OCI-LY1 (cell line): ENCODE measurements around the gene SSTR5.

Experiments
- H2AFZ ChIP-seq: fragments of 200-600 bp; sonication (generic), shearing (Covaris generic); 2 replicates; pipeline ENCODE4 v1.6.0; 2014; ENCODE audit warnings: antibody characterized with exemption, mild to moderate bottlenecking, low read length
- H3F3A ChIP-seq: fragments of 200-600 bp; sonication (generic), shearing (Covaris generic); 2 replicates; pipeline ENCODE4 v1.6.0; 2014; ENCODE audit warnings: mild to moderate bottlenecking, antibody characterized with exemption, low read length, moderate library complexity; ENCODE audit not compliant: insufficient read depth
- H3K27ac ChIP-seq: fragments of 200-600 bp; sonication (generic); 2 replicates; pipeline ENCODE4 v1.5.1; 2014; ENCODE audit warnings: low read length, mixed run types, mild to moderate bottlenecking, low read depth; ENCODE audit not compliant: poor library complexity, severe bottlenecking
- H3K27me3 ChIP-seq: fragments of 200-600 bp; sonication (generic); 2 replicates; pipeline ENCODE4 v1.6.0; 2014; ENCODE audit warnings: antibody characterized with exemption, mild to moderate bottlenecking, low read length, moderate library complexity; ENCODE audit not compliant: insufficient read depth
- H3K36me3 ChIP-seq: fragments of 200-600 bp; sonication (generic); 2 replicates; pipeline ENCODE4 v1.6.1; 2014; ENCODE audit warnings: mild to moderate bottlenecking, antibody characterized with exemption, low read length, moderate library complexity, mixed read lengths; ENCODE audit not compliant: insufficient read depth
- H3K4me1 ChIP-seq: fragments of 200-600 bp; sonication (generic); 2 replicates; pipeline ENCODE4 v1.5.1; 2014; ENCODE audit warnings: mild to moderate bottlenecking, low read length, moderate library complexity; ENCODE audit not compliant: insufficient read depth, severe bottlenecking
- H3K4me2 ChIP-seq: fragments of 200-600 bp; sonication (generic), shearing (Covaris generic); 2 replicates; pipeline ENCODE4 v1.6.1; 2014; ENCODE audit warnings: low read length
- H3K4me3 ChIP-seq: fragments of 200-600 bp; sonication (generic); 2 replicates; pipeline ENCODE4 v1.5.1; 2014; ENCODE audit warnings: low read length, low read depth, mild to moderate bottlenecking, mixed read lengths; ENCODE audit not compliant: poor library complexity, severe bottlenecking
- H3K79me2 ChIP-seq: fragments of 200-600 bp; shearing (Covaris generic); 2 replicates; pipeline ENCODE4 v1.6.1; 2016; ENCODE audit warnings: mixed run types, low read length, mixed read lengths; ENCODE audit not compliant: insufficient read depth
- H3K9ac ChIP-seq: fragments of 200-600 bp; sonication (generic), shearing (Covaris generic); 2 replicates; pipeline ENCODE4 v1.6.1; 2014; ENCODE audit warnings: mild to moderate bottlenecking, low read length, mixed read lengths
- H3K9me2 ChIP-seq: fragments of 200-600 bp; sonication (generic), shearing (Covaris generic); 2 replicates; pipeline ENCODE4 v1.6.1; 2014; ENCODE audit warnings: low read depth, mild to moderate bottlenecking, low read length, mixed read lengths
- H3K9me3 ChIP-seq: fragments of 200-600 bp; shearing (Covaris generic); 2 replicates; pipeline ENCODE4 v1.6.1; 2014; ENCODE audit warnings: low read length, mixed read lengths
- H4K20me1 ChIP-seq: fragments of 200-600 bp; sonication (generic), shearing (Covaris generic); 2 replicates; pipeline ENCODE4 v1.6.0; 2016; ENCODE audit warnings: mild to moderate bottlenecking, low read length; ENCODE audit not compliant: insufficient read depth
- EZH2 ChIP-seq: fragments of 200-600 bp; sonication (generic), shearing (Covaris generic); IDR thresholded peaks from 2 replicates; pipeline ENCODE4 v1.8.0; 2017; ENCODE audit warnings: borderline replicate concordance, mixed run types, mild to moderate bottlenecking, antibody characterized with exemption, low read length, moderate library complexity, mixed read lengths
- TF ChIP-seq, protein P1 (sequence below): fragments of 200-600 bp; sonication (generic), shearing (Covaris generic); IDR thresholded peaks from 2 replicates; pipeline ENCODE4 v1.5.1; 2017; ENCODE audit warnings: mild to moderate bottlenecking, antibody characterized with exemption, low read length, moderate library complexity, mixed read lengths

SSTR5 gene

DNA sequence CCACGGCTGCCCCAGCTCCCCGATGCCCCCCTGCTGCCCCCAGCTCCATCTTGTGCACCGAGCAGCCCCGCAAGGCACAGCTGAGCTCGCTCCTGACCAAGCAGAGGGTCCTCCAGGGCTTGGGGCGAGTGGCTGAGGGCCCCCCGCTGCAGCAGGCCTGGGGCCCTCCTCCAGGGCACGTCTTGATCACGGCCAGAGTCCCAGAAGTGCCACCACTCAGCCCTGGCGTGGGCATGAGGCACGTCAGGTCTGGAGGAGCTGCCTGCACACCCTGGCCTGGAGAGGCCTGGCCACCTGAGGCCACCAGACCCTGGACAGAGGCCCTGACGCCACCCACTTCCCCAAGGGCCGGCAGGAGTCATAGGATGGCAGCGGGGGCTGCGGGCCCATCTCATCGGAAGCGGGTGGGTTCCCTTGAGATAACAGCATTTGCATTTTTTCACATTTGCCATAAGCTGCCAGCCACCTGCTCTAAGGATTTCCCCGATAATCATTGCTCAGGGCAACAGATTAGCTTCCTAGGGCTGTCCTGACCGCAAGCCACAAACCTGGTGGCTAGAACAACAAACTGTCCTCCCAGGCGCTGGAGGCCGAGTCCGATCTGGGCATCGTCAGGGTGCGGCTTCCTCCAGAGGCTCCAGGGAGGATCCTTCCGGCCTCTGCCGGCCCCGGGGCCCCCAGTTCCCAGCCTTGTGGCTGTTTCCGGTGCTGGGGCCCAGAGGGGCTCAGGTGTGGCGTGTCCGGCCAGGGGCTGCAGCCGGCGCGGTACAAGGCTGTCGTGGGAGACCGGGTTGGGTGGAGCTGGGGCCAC lies 47.4 kb downstream of the SSTR5 start:
- Histone ChIP-seq H3K9me2 (no peaks in the 10 kb centered on the region), H3K4me2 (no peak overlapping the region), H3K79me2 (no peaks in the 10 kb centered on the region), H3K9ac (no peak overlapping the region), H4K20me1 (no peaks in the 10 kb centered on the region), H3K36me3 (no peaks in the 10 kb centered on the region), H3F3A (no peaks in the 10 kb centered on the region), H3K27me3 (no peaks in the 10 kb centered on the region), H3K4me3 (no peak overlapping the region), H2AFZ (no peak overlapping the region), H3K27ac (no peak overlapping the region), H3K9me3 (no peaks in the 10 kb centered on the region), H3K4me1 (no peaks in the 10 kb centered on the region)
- TF ChIP-seq, protein P1, sequence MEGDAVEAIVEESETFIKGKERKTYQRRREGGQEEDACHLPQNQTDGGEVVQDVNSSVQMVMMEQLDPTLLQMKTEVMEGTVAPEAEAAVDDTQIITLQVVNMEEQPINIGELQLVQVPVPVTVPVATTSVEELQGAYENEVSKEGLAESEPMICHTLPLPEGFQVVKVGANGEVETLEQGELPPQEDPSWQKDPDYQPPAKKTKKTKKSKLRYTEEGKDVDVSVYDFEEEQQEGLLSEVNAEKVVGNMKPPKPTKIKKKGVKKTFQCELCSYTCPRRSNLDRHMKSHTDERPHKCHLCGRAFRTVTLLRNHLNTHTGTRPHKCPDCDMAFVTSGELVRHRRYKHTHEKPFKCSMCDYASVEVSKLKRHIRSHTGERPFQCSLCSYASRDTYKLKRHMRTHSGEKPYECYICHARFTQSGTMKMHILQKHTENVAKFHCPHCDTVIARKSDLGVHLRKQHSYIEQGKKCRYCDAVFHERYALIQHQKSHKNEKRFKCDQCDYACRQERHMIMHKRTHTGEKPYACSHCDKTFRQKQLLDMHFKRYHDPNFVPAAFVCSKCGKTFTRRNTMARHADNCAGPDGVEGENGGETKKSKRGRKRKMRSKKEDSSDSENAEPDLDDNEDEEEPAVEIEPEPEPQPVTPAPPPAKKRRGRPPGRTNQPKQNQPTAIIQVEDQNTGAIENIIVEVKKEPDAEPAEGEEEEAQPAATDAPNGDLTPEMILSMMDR, result no peak
- TF ChIP-seq EZH2, result no peak

DNA sequence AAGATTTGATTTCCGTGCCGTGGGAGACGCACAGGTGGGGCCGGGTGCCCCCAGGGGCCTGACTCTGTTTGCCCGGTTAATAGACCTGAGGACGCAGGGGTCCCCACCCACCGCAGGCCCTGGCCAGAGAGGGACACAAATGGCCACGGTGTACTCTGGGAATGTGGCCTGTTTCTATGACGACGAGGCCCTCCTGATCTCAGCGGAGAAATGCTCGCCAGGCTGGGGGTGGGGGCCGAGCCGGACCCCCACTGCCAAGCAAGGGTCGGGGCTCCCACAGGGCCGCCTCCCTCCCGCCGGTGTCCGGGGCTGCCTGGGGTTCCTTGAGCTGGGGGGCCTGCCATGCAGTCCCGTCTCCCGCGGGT lies 48.0 kb downstream of the SSTR5 start:
- Histone ChIP-seq H3K4me2 (no peak overlapping the region), H4K20me1 (no peaks in the 10 kb centered on the region), H3K36me3 (no peaks in the 10 kb centered on the region), H3K4me3 (no peak overlapping the region), H2AFZ (no peak overlapping the region), H3F3A (no peaks in the 10 kb centered on the region), H3K9me2 (no peaks in the 10 kb centered on the region), H3K79me2 (no peaks in the 10 kb centered on the region), H3K9me3 (no peaks in the 10 kb centered on the region), H3K9ac (no peak overlapping the region), H3K27me3 (no peaks in the 10 kb centered on the region), H3K27ac (no peak overlapping the region), H3K4me1 (no peaks in the 10 kb centered on the region)
- no peak for TF ChIP-seq EZH2
- TF ChIP-seq, protein P1, result no peak

DNA sequence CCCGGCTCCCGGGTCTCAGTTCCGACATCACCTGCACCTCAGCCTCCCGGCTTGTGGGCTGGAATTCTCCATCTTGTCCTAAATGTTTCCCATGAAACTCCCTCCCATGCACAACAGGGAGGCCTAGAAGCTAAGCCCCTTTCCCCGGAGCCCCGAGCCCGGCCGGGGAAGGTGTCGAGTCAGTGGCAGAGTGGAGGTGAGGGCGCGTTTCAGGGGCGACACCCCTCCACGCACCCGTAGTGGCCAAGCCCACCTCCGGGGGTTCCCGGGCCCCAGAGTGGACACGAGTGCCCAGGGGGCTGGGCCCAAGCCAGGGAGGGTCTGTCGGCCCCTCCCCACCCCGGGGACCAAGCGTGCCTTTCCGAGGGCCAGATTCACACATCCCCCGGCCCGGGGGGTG lies 48.5 kb downstream of the SSTR5 start:
- H3K4me2 ChIP-seq, result no peak overlapping the region
- no peaks in the 10 kb centered on the region for H3K9me3 ChIP-seq
- H3K36me3 ChIP-seq, result no peaks in the 10 kb centered on the region
- H3K27me3 ChIP-seq, result no peaks in the 10 kb centered on the region
- no peaks in the 10 kb centered on the region for H3K79me2 ChIP-seq
- no peaks in the 10 kb centered on the region for H3K4me1 ChIP-seq
- H2AFZ ChIP-seq, result no peak overlapping the region
- no peak overlapping the region for H3K9ac ChIP-seq
- H3F3A ChIP-seq, result no peaks in the 10 kb centered on the region
- H3K27ac ChIP-seq, result no peak overlapping the region
- no peaks in the 10 kb centered on the region for H4K20me1 ChIP-seq
- TF ChIP-seq EZH2, result no peak
- TF ChIP-seq, protein P1, result no peak
- H3K4me3 ChIP-seq, result no peak overlapping the region
- no peaks in the 10 kb centered on the region for H3K9me2 ChIP-seq
